ENCODE measurements around the gene CEP192.

The CEP192 gene

GRCh38 chr18:12963069-12963468 lies 28.1 kb upstream of the CEP192 start:
- TF ChIP-seq FOXM1 (IDR thresholded peaks at IDR 0.05; ENCODE audit: borderline replicate concordance, low read depth) = no peak
- TF ChIP-seq EP300 (IDR thresholded peaks at IDR 0.05; ENCODE audit: borderline replicate concordance) = no peak
- no peak for TF ChIP-seq NFIC (IDR thresholded peaks at IDR 0.05)
- TF ChIP-seq YY1 (IDR thresholded peaks at IDR 0.05; ENCODE audit: low read depth) = no peak
- TF ChIP-seq USF1 (IDR thresholded peaks at IDR 0.05) = no peak
- TF ChIP-seq CREB1 (IDR thresholded peaks at IDR 0.05; ENCODE audit: low read depth) = no peak
- TF ChIP-seq TAF1 (IDR thresholded peaks at IDR 0.05; ENCODE audit: low read depth) = no peak

- TF ChIP-seq FOXM1 (IDR thresholded peaks at IDR 0.05; ENCODE audit: borderline replicate concordance, low read depth) (no peak), ZBTB7A (IDR thresholded peaks at IDR 0.05; ENCODE audit: low read depth) (no peak), EGR1 (IDR thresholded peaks at IDR 0.05) (no peak), TCF12 (IDR thresholded peaks at IDR 0.05; ENCODE audit: low read depth) (no peak), TEAD4 (IDR thresholded peaks at IDR 0.05) (no peak), CEBPB (IDR thresholded peaks at IDR 0.05) (no peak), REST (IDR thresholded peaks at IDR 0.05; ENCODE audit: low read depth) (no peak), YY1 (IDR thresholded peaks at IDR 0.05; ENCODE audit: low read depth) (no peak), TAF1 (IDR thresholded peaks at IDR 0.05; ENCODE audit: low read depth) (no peak), MAX (IDR thresholded peaks at IDR 0.05) (no peak), RAD21 (IDR thresholded peaks at IDR 0.05; ENCODE audit: low read depth) (no peak), EP300 (IDR thresholded peaks at IDR 0.05; ENCODE audit: borderline replicate concordance) (no peak), NFIC (IDR thresholded peaks at IDR 0.05) (no peak), CREB1 (IDR thresholded peaks at IDR 0.05; ENCODE audit: low read depth) (no peak), USF1 (IDR thresholded peaks at IDR 0.05) (no peak)
Measured at GRCh38 chr18:12968115-12968514, 23.0 kb upstream of the CEP192 start.

- TF ChIP-seq TEAD4 (IDR thresholded peaks at IDR 0.05) (no peak), MAX (IDR thresholded peaks at IDR 0.05) (no peak), CREB1 (IDR thresholded peaks at IDR 0.05; ENCODE audit: low read depth) (no peak), FOXM1 (IDR thresholded peaks at IDR 0.05; ENCODE audit: borderline replicate concordance, low read depth) (no peak), ZBTB7A (IDR thresholded peaks at IDR 0.05; ENCODE audit: low read depth) (no peak), TAF1 (IDR thresholded peaks at IDR 0.05; ENCODE audit: low read depth) (no peak), TCF12 (IDR thresholded peaks at IDR 0.05; ENCODE audit: low read depth) (no peak), NFIC (IDR thresholded peaks at IDR 0.05) (no peak), RAD21 (IDR thresholded peaks at IDR 0.05; ENCODE audit: low read depth) (no peak), CEBPB (IDR thresholded peaks at IDR 0.05) (no peak), REST (IDR thresholded peaks at IDR 0.05; ENCODE audit: low read depth) (no peak), EP300 (IDR thresholded peaks at IDR 0.05; ENCODE audit: borderline replicate concordance) (no peak), USF1 (IDR thresholded peaks at IDR 0.05) (no peak), EGR1 (IDR thresholded peaks at IDR 0.05) (no peak), YY1 (IDR thresholded peaks at IDR 0.05; ENCODE audit: low read depth) (no peak)
Measured at GRCh38 chr18:12968619-12969018, 22.5 kb upstream of the CEP192 start.

GRCh38 chr18:12973562-12974213 lies 17.5 kb upstream of the CEP192 start:
- TF ChIP-seq EP300 (IDR thresholded peaks at IDR 0.05; ENCODE audit: borderline replicate concordance) (no peak), FOXM1 (IDR thresholded peaks at IDR 0.05; ENCODE audit: borderline replicate concordance, low read depth) (no peak), CREB1 (IDR thresholded peaks at IDR 0.05; ENCODE audit: low read depth) (no peak), USF1 (IDR thresholded peaks at IDR 0.05) (no peak), REST (IDR thresholded peaks at IDR 0.05; ENCODE audit: low read depth) (no peak), TAF1 (IDR thresholded peaks at IDR 0.05; ENCODE audit: low read depth) (no peak), YY1 (IDR thresholded peaks at IDR 0.05; ENCODE audit: low read depth) (no peak), EGR1 (IDR thresholded peaks at IDR 0.05) (no peak), TCF12 (IDR thresholded peaks at IDR 0.05; ENCODE audit: low read depth) (no peak), MAX (IDR thresholded peaks at IDR 0.05) (no peak), ZBTB7A (IDR thresholded peaks at IDR 0.05; ENCODE audit: low read depth) (no peak), NFIC (IDR thresholded peaks at IDR 0.05) (no peak), RAD21 (IDR thresholded peaks at IDR 0.05; ENCODE audit: low read depth) (no peak), TEAD4 (IDR thresholded peaks at IDR 0.05) (no peak), CEBPB (IDR thresholded peaks at IDR 0.05) (no peak)
